ENCODE data around the gene ANKRD36C.
"Not testable (repeated sequence)": the region's sequence is repeated elsewhere in the genome, so short reads cannot be mapped to it uniquely, and the experiment has no call there.

ANKRD36C gene

GRCh38 chr2:95796249-95797099, 195.2 kb downstream of the ANKRD36C start:
- DNase-seq: not testable (repeated sequence)

- DNase-seq: not testable (repeated sequence)
Observed at GRCh38 chr2:95793970-95794369, 197.7 kb downstream of the ANKRD36C start.

GRCh38 chr2:95790180-95790579, 201.4 kb downstream of the ANKRD36C start:
- DNase-seq: not testable (repeated sequence)

- DNase-seq: not testable (repeated sequence)
Observed at GRCh38 chr2:95789385-95789784, 202.2 kb downstream of the ANKRD36C start.

DNA sequence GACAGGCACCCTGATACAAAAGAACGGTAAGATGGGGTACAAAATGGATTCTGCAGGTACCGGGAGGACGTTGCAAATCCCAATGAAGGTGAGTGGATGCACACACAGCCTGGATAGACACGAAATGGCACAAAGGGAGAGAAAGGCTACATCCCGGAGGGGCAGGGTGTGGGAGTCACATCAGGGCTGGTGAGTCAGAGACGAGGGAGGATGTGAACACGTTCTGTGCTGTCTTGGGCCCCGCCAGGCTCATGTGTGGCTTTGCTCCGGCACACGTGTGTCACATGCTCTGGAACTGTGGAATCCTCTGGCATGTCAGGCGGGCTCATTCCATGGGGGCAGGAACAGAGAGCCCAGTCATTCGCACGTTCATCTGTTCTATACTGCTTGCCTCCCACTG, 203.0 kb downstream of the ANKRD36C start:
- DNase-seq: not testable (repeated sequence)
